Lower lobe of right lung (tissue), 2 donors: ENCODE data around the gene CLMP. TPM values are rescaled to one million over a fixed set of nuclear protein-coding genes. Genes with fewer than 3 reads are reported as not detected.

Source experiments
- ATAC-seq, 2 donors: fragments of 200-7000 bp; cut with Tn5 transposase; one replicate each; pipeline ENCODE4 v1.9.1; 2020 to 2022; ENCODE audit warnings: mild to moderate bottlenecking in 2 of 2, moderate library complexity in 2 of 2
- DNase-seq: peaks from one replicate; pipeline ENCODE4 v3.0.0-alpha.2; 2020
- H3K27ac ChIP-seq: fragments of 200-600 bp; one replicate; pipeline ENCODE4 v1.8.0; 2022
- H3K27me3 ChIP-seq: fragments of 200-600 bp; one replicate; pipeline ENCODE4 v1.8.0; 2022; ENCODE audit warnings: low read depth
- H3K36me3 ChIP-seq: fragments of 200-600 bp; one replicate; pipeline ENCODE4 v1.8.0; 2022; ENCODE audit warnings: mild to moderate bottlenecking
- H3K4me1 ChIP-seq: fragments of 200-600 bp; one replicate; pipeline ENCODE4 v1.8.0; 2022
- H3K4me3 ChIP-seq: fragments of 200-600 bp; one replicate; pipeline ENCODE4 v1.8.0; 2022; ENCODE audit warnings: mild to moderate bottlenecking
- H3K9me3 ChIP-seq: fragments of 200-600 bp; one replicate; pipeline ENCODE4 v1.8.0; 2022
- intact Hi-C: fragments of 100-400 bp; cut with DNase I; formaldehyde crosslinking; loops from one replicate; pipeline ENCODE4 v1.11.0; 2022
- total RNA-seq: library from RNA; stranded (reverse); fragmentation: NEBNext Ultra II Directional; extraction: Animal tissue kit (Norgen Biotek cat#: 25700); gene quantifications from one replicate; pipeline ENCODE4 v1.2.1, GENCODE V29; 2021
- TF ChIP-seq, protein P1 (sequence below): fragments of 200-600 bp; IDR thresholded peaks from one replicate; pipeline ENCODE4 v1.8.0; 2022; ENCODE audit warnings: antibody characterized with exemption, mild to moderate bottlenecking
- donor health status: DM: no; HTN: yes; CAD: no; lungs with severe emphysema.

CLMP gene
- total RNA-seq, 1 donor from 2014 or later = 15.1 TPM

DNA sequence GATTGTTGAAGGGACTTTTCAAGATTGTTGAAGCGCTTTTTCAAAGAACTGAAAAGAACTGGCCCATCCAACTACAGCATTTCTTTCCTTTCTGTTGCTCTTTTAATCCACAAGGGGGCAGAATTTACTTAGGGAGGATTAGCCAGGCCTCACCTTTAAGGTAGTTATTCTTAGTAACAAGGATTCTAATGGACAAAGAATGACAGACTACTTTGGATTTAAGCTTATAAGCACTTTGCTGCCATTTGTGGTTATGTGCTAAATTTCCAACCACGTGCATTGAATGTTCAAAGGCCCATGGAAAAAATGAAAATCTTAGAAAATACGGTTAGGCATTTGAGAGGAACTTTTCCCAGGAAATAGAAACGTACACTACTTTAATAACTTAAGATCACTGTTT lies 83.6 kb downstream of the CLMP start:
- TF ChIP-seq, protein P1, sequence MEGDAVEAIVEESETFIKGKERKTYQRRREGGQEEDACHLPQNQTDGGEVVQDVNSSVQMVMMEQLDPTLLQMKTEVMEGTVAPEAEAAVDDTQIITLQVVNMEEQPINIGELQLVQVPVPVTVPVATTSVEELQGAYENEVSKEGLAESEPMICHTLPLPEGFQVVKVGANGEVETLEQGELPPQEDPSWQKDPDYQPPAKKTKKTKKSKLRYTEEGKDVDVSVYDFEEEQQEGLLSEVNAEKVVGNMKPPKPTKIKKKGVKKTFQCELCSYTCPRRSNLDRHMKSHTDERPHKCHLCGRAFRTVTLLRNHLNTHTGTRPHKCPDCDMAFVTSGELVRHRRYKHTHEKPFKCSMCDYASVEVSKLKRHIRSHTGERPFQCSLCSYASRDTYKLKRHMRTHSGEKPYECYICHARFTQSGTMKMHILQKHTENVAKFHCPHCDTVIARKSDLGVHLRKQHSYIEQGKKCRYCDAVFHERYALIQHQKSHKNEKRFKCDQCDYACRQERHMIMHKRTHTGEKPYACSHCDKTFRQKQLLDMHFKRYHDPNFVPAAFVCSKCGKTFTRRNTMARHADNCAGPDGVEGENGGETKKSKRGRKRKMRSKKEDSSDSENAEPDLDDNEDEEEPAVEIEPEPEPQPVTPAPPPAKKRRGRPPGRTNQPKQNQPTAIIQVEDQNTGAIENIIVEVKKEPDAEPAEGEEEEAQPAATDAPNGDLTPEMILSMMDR = peak; percentile 66
- peak; percentile 67 to 83 for ATAC-seq
- peaks cover 3% of the 10 kb centered on the region for H3K27me3 ChIP-seq
- H3K4me1 ChIP-seq = no peaks in the 10 kb centered on the region
- DNase-seq = no peak
- H3K36me3 ChIP-seq = no peaks in the 10 kb centered on the region
- intact Hi-C loops = loop anchor here (5.0 kb wide), 1 partner anchor 136 kb away; no protein-coding TSS in a partner anchor
- H3K9me3 ChIP-seq = no peaks in the 10 kb centered on the region
- no peak overlapping the region for H3K4me3 ChIP-seq
- H3K27ac ChIP-seq = no peak overlapping the region

DNA sequence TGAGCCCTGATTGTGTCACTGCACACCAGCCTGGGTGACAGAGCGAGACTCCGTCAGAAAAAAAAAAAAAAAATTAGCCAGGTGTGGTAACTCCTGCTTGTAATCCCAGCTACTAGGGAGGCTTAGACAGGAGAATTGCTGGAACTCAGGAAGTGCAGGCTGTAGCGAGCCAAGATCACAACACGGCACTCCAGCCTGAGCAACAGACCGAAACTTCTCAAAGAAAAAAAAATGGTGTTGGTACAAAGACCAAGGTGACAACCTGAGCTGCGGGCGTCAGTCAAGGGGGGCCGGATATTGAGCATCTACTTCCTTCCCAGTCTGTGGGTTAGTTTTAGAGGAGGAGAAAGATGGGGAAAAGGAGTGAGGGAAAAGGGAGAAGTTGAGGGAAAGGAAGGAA lies 84.7 kb downstream of the CLMP start:
- no peaks in the 10 kb centered on the region for H3K36me3 ChIP-seq
- DNase-seq (no peak), ATAC-seq (no peak)
- no peak overlapping the region for H3K27ac ChIP-seq
- H3K4me3 ChIP-seq = no peak overlapping the region
- H3K27me3 ChIP-seq = peaks cover 3% of the 10 kb centered on the region
- TF ChIP-seq, protein P1 = no peak
- H3K9me3 ChIP-seq = no peaks in the 10 kb centered on the region
- H3K4me1 ChIP-seq = no peaks in the 10 kb centered on the region
- intact Hi-C loops = loop anchor here (5.0 kb wide), 1 partner anchor 137 kb away; no protein-coding TSS in a partner anchor

DNA sequence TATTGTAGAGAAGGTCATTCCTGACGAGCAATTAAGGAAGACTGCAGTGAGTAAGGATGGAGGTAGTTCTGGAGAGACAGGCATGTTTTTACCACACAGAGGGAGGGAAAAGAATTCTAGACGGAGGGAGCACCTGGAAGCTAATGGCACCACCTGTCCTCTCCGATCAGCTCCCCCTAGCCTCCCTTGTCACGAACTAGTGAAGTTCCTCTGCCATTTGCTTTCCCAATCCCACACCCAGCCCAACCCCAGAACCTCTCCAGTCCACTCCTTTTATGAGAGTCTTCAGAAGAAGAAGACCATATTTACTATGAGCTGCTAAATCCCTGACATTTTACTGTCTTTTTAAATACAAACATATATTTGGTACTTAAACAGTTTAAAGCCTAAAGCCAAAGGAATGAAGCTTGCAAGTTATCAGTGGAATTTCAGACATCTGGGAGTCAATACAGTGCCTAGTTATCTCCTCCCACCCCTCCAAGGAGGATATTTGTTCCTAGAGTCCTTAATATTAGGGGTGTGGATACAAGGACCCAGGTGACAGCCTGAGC lies 87.0 kb downstream of the CLMP start:
- DNase-seq (no peak), ATAC-seq (no peak)
- no peak overlapping the region for H3K27ac ChIP-seq
- no peaks in the 10 kb centered on the region for H3K36me3 ChIP-seq
- TF ChIP-seq, protein P1 = no peak
- intact Hi-C loops = no loop called here
- peaks cover 11% of the 10 kb centered on the region for H3K4me1 ChIP-seq
- H3K4me3 ChIP-seq = no peak overlapping the region
- H3K27me3 ChIP-seq = peaks cover 3% of the 10 kb centered on the region
- no peaks in the 10 kb centered on the region for H3K9me3 ChIP-seq

DNA sequence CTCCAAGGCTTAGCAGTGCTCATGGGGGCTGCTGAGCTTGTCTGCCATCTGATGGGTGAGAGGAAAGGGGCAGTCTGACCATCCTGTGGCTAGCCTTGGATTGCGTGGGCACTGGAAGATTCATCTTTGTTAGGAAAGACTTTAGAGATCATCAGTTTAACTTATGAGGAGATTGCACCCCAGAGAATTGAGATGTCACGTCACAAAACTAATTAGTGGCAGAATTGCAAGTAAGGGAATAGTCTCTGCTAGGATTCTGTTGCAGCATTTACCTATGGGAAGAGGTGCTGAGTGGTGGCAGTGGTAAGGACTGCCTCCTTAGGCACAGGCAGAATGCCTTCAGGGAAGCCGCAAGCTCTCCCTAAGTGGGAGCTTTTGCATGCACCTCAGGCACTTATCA lies 90.4 kb downstream of the CLMP start:
- TF ChIP-seq, protein P1 = no peak
- no peaks in the 10 kb centered on the region for H3K9me3 ChIP-seq
- ATAC-seq (no peak), DNase-seq (no peak)
- peaks cover 3% of the 10 kb centered on the region for H3K27me3 ChIP-seq
- H3K36me3 ChIP-seq = no peaks in the 10 kb centered on the region
- H3K27ac ChIP-seq = no peak overlapping the region
- intact Hi-C loops = no loop called here
- H3K4me3 ChIP-seq = no peak overlapping the region
- peaks cover 11% of the 10 kb centered on the region for H3K4me1 ChIP-seq

DNA sequence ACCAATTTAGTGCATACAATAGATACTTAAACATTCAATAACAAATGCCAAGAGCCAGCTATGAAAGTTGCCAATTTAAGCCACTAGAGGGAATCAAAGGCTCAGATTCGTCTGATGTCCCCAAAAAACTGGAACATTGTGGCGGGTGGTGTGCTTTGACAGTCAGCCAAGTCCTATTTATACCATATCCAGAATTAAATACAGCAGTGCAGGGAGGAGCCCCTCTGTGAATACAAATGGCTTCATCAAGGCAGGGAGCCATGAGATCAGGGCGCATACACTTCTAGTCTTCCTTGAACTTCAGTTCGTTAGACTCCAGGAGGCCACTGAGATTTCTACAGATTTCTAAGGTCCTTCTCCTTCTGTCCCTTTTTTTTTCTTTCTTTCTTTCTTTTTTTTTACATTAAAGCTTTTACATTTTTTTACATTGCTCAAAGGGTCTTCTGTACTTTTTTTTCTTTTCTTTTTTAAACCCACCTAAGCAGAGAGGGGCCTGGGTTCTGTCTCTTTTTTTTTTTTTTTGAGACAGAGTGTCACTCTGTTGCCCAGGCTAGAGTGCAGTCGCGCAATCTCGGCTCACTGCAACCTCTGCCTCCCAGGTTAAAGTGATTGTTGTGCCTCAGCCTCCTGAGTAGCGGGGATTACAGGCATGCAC lies 91.6 kb downstream of the CLMP start:
- TF ChIP-seq, protein P1 = peak; percentile 65
- no peaks in the 10 kb centered on the region for H3K9me3 ChIP-seq
- no peaks in the 10 kb centered on the region for H3K36me3 ChIP-seq
- intact Hi-C loops = no loop called here
- DNase-seq = no peak
- no peaks in the 10 kb centered on the region for H3K27me3 ChIP-seq
- no peak overlapping the region for H3K27ac ChIP-seq
- H3K4me1 ChIP-seq = peaks cover 11% of the 10 kb centered on the region
- ATAC-seq = peak; percentile 57 to 65
- no peak overlapping the region for H3K4me3 ChIP-seq
